Naive B cell (primary cell): ENCODE measurements around the gene ANO6. TPM values are rescaled to one million over a fixed set of nuclear protein-coding genes. Genes with fewer than 3 reads are reported as not detected.

ENCODE experiments used
- ATAC-seq, 2 donors: fragments of 150-1000 bp; cut with Tn5 transposase; 2 replicates each; pipeline ENCODE4 v1.10.0; 2021; ENCODE audit warnings: low read depth in 2 of 2, mild to moderate bottlenecking in 2 of 2, moderate library complexity in 2 of 2
- DNase-seq: peaks from one replicate; pipeline ENCODE4 v3.0.0; 2022
- H3K27ac Mint-ChIP-seq, 6 donors: one replicate each; pipeline ENCODE4 v1.8.0; 2020 to 2022; ENCODE audit warnings: mild to moderate bottlenecking in 6 of 6, mixed read lengths in 6 of 6, moderate library complexity in 5 of 6, inconsistent platforms in 2 of 6
- H3K27me3 Mint-ChIP-seq, 3 donors: one replicate each; pipeline ENCODE4 v1.8.0; 2021 to 2022; ENCODE audit warnings: mixed read lengths in 3 of 3, mild to moderate bottlenecking in 1 of 3
- H3K36me3 Mint-ChIP-seq, 2 donors: one replicate each; pipeline ENCODE4 v1.8.0; 2020 to 2022; ENCODE audit warnings: mixed read lengths in 2 of 2, inconsistent platforms in 1 of 2, mild to moderate bottlenecking in 1 of 2
- H3K4me1 Mint-ChIP-seq, 3 donors: one replicate each; pipeline ENCODE4 v1.8.0; 2020 to 2022; ENCODE audit warnings: mixed read lengths in 3 of 3, inconsistent platforms in 1 of 3, mild to moderate bottlenecking in 1 of 3, moderate library complexity in 1 of 3
- H3K4me3 Mint-ChIP-seq, 8 donors: one replicate each; pipeline ENCODE4 v1.8.0; 2020 to 2022; ENCODE audit warnings: mild to moderate bottlenecking in 8 of 8, mixed read lengths in 8 of 8, moderate library complexity in 8 of 8, inconsistent platforms in 2 of 8
- H3K9me3 Mint-ChIP-seq, 7 donors: one replicate each; pipeline ENCODE4 v1.8.0; 2020 to 2022; ENCODE audit warnings: mixed read lengths in 7 of 7, mild to moderate bottlenecking in 5 of 7, inconsistent platforms in 2 of 7, moderate library complexity in 1 of 7
- polyA plus RNA-seq, 6 donors: library from polyadenylated mRNA; unstranded; fragments of 300-500 nt; fragmentation: Illumina TruSeq; gene quantifications; one replicate each; pipeline ENCODE4 v1.2.3, GENCODE V29; 2021; ENCODE audit warnings: low read depth in 6 of 6

The ANO6 gene
- polyA plus RNA-seq, 6 donors from 2014 or later = 13.8 to 26.9 (median 19.3) TPM

DNA sequence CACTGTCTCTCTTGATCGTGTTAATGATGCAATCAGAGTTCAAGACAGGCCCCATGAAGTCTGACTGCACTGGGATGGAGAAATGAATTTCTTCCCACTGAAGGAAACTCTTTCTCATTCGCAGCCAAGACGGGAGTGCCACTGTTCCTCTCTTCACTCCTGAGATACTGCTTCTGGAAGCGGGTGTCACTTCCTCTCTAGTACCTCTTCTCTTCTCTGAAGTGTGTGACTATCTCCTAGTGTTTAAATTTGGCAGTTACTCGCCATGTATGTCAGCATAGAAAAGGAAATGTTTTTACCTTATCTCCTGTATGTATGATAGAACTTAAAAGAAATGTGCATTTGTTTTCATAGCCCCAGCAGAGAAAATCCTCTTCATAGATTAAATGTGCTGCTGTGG is 215.2 kb downstream of the ANO6 start:
- Mint-ChIP-seq H3K27me3 (no peaks in the 10 kb centered on the region), H3K4me3 (no peak overlapping the region), H3K36me3 (peaks cover 15 to 24% of the 10 kb centered on the region in 2 donors), H3K27ac (peak overlapping the region in 1 of 6 donors; percentile 86), H3K9me3 (peaks cover 0 to 8% (median 0%) of the 10 kb centered on the region in 7 donors), H3K4me1 (peaks cover 0 to 9% (median 7%) of the 10 kb centered on the region in 3 donors)
- DNase-seq = no peak
- ATAC-seq = no peak

DNA sequence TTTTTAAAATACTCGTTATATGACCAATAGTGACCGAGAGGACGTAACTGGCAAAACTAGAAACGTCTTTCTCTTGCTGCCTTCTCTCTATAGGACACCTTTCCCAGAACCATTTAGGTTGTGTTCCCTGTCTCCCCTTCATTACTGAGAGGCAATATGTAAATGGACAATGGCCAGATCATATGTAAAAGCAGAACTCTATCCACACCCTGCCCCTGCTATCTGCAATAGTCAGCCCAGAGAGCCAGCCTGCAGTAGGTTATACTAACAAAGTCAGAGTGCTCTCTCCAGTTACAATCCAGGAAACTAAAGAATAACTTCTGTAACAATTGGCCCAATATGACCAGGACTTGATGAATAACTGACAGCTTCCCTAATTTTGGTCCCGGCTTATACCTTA is 216.8 kb downstream of the ANO6 start:
- no peaks in the 10 kb centered on the region for H3K9me3 Mint-ChIP-seq
- peaks cover 0 to 9% of the 10 kb centered on the region in 2 donors for H3K36me3 Mint-ChIP-seq
- no peak overlapping the region for H3K27ac Mint-ChIP-seq
- H3K4me3 Mint-ChIP-seq = no peak overlapping the region
- DNase-seq (no peak), ATAC-seq (no peak)
- no peaks in the 10 kb centered on the region for H3K27me3 Mint-ChIP-seq
- peaks cover 0 to 12% (median 7%) of the 10 kb centered on the region in 3 donors for H3K4me1 Mint-ChIP-seq

DNA sequence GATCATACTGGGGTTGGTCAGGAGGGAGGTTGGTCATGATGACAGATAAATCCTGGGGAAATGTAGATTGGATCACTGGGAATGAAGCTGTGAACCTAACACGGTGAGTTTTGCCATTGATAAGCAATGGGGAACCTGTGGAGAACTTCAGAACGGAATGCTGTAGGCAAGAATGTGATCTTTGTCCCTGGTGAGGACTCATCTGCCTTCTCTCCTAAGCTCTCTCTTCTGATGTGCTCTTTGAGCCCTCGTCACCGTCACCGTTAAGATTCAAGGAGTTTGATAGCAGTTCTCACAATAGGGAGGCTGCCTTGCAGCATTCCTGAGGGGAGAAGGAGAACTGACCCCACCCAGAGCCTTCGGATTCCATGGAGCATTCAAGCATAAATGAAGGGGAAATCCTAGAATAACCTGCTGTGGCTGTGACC is 217.6 kb downstream of the ANO6 start:
- ATAC-seq = no peak
- H3K27ac Mint-ChIP-seq = no peak overlapping the region
- peaks cover 0 to 9% of the 10 kb centered on the region in 2 donors for H3K36me3 Mint-ChIP-seq
- H3K4me1 Mint-ChIP-seq = peaks cover 0 to 12% (median 7%) of the 10 kb centered on the region in 3 donors
- no peak overlapping the region for H3K4me3 Mint-ChIP-seq
- H3K27me3 Mint-ChIP-seq = no peaks in the 10 kb centered on the region
- DNase-seq = no peak
- no peaks in the 10 kb centered on the region for H3K9me3 Mint-ChIP-seq

DNA sequence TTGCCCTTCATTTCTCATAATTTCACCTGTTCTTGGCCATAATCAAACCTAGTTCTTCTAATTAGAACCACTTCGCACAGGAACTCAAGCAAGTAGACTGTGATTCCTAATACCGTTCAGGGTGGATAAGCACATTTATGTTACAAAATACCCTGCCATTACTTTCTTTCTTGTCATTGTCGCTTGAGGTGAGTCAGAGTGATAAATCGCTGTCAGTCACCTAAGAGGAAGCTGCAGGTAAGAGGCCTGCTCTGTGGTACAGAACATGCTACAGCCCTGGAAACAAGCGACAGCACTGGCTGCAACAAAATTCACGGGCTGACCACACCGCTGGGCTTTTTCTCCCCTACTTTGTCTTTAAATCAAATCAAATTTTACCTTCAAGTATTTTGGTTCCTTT is 218.2 kb downstream of the ANO6 start:
- H3K4me1 Mint-ChIP-seq = peaks cover 0 to 12% (median 7%) of the 10 kb centered on the region in 3 donors
- H3K27ac Mint-ChIP-seq = peak overlapping the region in 1 of 6 donors; percentile 20
- peaks cover 0 to 9% of the 10 kb centered on the region in 2 donors for H3K36me3 Mint-ChIP-seq
- no peak for ATAC-seq
- H3K4me3 Mint-ChIP-seq = no peak overlapping the region
- no peak for DNase-seq
- H3K9me3 Mint-ChIP-seq = no peaks in the 10 kb centered on the region
- no peaks in the 10 kb centered on the region for H3K27me3 Mint-ChIP-seq

DNA sequence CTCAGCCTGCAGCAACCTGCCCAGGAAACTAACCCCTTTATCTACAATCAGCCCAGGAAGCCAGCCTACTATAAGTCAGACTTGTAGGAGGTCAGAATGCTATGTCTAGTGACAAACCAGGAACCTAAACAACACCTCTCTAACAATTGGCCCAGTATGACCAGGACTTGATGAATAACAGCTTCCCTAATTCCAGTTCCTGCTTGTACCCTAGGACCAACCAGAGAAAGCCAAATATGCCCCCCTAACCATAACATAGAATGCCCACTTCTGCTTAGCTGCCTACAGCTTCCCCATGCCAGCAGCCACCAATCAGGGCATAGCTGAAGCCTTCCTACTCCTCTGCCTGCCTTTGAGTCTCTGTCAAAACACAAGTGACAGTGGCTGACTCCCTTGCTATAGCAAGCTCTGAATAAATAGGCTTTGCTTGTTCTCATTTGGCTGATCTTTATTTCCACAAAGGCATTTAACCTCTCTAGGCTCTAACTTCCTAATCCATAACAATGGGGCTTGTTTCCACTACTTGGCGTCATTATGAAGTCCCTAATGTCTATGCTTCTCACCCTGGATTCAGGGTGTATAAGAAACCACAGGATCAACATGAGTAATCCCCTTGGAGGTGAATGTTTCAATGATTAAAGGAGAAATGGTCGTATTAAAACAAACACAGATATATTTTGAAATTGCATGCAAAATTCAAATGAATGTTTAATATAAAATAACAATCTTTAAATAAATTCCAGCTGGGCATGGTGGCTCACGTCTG is 220.2 kb downstream of the ANO6 start:
- H3K27ac Mint-ChIP-seq = no peak overlapping the region
- H3K4me3 Mint-ChIP-seq = no peak overlapping the region
- H3K27me3 Mint-ChIP-seq = no peaks in the 10 kb centered on the region
- ATAC-seq = peak; percentile 58 to 72
- peaks cover 0 to 12% (median 3%) of the 10 kb centered on the region in 3 donors for H3K4me1 Mint-ChIP-seq
- H3K9me3 Mint-ChIP-seq = peaks cover 0 to 9% (median 2%) of the 10 kb centered on the region in 7 donors
- peaks cover 0 to 7% of the 10 kb centered on the region in 2 donors for H3K36me3 Mint-ChIP-seq
- DNase-seq = peak; percentile 11

DNA sequence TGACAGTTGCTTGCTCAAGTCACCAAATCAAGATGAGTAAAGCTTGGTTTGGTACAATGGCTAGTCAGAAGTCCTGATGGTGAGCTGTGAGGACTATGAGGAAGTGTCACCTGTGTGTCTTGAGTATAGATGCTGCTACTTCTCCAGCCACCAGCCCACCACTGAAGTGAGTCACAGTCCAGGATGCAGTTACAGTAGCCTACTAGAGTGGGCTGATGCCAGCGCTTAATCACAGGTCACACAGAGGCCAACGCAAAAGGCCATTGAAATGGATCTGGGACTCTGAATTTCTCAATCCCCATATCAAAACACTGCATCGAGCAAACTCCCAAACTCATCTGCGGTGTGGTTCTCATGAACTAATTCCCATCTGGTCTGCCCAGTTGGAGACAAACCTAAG is 223.1 kb downstream of the ANO6 start:
- Mint-ChIP-seq H3K36me3 (peaks cover 7 to 8% of the 10 kb centered on the region in 2 donors), H3K9me3 (peaks cover 4 to 37% (median 18%) of the 10 kb centered on the region in 7 donors), H3K4me1 (peaks cover 0 to 12% (median 3%) of the 10 kb centered on the region in 3 donors), H3K4me3 (no peak overlapping the region), H3K27ac (no peak overlapping the region), H3K27me3 (no peaks in the 10 kb centered on the region)
- ATAC-seq (no peak), DNase-seq (no peak)

DNA sequence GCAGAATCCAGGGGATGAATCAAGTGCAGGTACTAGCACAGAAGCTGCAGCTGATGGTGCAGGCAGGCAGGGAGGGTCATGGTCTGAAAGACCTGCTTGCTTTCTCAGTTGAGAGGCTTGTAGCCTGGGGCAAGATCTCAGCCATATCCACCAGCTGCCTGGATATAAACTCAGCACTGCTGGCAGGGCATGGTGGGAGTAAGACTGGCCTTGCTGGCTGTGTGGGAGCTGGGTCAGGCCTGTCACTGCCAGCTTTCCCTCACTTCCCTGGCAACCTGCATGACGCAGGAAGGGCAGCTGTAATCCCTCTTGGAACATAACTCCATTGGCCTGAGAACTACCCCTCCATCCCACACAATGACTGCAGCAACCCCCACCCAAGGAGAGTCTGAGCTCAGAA is 230.1 kb downstream of the ANO6 start:
- Mint-ChIP-seq H3K4me3 (no peak overlapping the region), H3K27ac (no peak overlapping the region), H3K9me3 (peaks cover 11 to 64% (median 48%) of the 10 kb centered on the region in 7 donors), H3K36me3 (peaks cover 12 to 18% of the 10 kb centered on the region in 2 donors), H3K4me1 (no peaks in the 10 kb centered on the region), H3K27me3 (peaks cover 0 to 16% (median 3%) of the 10 kb centered on the region in 3 donors)
- ATAC-seq (no peak), DNase-seq (no peak)

DNA sequence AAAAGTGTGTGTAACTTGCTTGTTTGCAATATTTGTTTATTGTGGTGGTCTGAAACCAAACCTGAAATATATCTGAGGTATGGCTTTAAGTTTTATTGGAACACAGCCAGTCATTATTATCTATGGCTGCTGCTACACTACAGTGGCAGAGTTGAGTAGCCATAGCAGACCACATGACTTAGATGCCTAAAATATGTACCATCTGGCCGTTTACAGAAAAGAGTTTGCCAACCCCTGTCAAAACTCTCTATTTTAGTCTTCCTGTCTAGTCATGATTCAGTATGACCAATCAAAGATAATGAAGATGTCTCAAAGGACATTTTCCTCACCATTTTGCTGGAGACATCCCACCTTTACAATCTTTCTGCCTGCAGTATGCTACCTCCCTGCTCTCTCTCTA is 242.3 kb downstream of the ANO6 start:
- Mint-ChIP-seq H3K9me3 (peaks cover 0 to 2% (median 0%) of the 10 kb centered on the region in 7 donors), H3K4me1 (no peaks in the 10 kb centered on the region), H3K36me3 (no peaks in the 10 kb centered on the region), H3K4me3 (no peak overlapping the region), H3K27me3 (peaks cover 7 to 23% (median 16%) of the 10 kb centered on the region in 3 donors), H3K27ac (no peak overlapping the region)
- ATAC-seq = no peak
- no peak for DNase-seq

DNA sequence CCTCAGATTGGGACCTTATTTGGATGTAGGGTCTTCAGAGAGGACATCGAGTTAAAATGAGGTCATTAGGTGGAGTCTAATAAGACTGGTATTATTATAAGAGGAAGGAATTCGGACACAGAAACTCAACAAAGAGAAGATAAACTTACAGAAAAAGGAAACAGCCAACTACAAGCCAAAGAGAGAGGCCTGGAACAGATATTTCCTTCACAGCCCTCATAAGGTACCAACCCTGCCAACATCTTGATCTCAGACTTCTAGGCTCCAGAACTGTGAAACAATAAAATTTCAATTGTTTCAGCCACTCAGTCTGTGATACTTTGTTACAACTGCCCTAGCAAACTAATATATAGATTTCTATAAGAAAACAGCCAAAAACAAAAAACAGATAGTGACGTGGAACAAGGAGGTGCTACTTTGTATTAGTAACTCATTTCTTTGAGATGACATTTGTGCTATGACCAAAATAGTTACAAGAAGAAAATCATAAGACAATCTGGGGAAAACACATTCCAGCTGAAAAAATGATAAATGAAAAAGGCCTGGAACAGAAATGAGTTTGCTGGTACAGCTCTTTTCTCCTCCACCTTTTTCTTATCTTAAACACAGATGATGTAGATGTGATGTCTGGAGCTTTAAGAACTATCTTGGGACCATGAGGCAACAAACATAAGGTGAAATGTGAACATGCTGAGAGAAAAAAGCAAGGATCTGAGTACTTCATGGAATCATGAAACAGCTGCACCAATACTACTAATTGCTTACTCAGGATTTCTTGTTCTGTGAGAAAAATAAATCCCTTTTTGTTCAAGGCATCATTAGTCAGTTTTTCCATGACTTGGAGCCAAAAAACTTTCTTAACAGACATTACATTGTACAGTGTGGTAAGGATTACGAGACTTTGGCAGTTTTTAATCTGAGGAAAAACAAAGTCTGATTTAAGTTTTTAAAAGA is 243.2 kb downstream of the ANO6 start:
- H3K27me3 Mint-ChIP-seq = peaks cover 12 to 23% (median 16%) of the 10 kb centered on the region in 3 donors
- H3K36me3 Mint-ChIP-seq = no peaks in the 10 kb centered on the region
- DNase-seq (no peak), ATAC-seq (no peak)
- H3K4me3 Mint-ChIP-seq = no peak overlapping the region
- peaks cover 0 to 2% (median 0%) of the 10 kb centered on the region in 7 donors for H3K9me3 Mint-ChIP-seq
- H3K4me1 Mint-ChIP-seq = no peaks in the 10 kb centered on the region
- H3K27ac Mint-ChIP-seq = no peak overlapping the region

DNA sequence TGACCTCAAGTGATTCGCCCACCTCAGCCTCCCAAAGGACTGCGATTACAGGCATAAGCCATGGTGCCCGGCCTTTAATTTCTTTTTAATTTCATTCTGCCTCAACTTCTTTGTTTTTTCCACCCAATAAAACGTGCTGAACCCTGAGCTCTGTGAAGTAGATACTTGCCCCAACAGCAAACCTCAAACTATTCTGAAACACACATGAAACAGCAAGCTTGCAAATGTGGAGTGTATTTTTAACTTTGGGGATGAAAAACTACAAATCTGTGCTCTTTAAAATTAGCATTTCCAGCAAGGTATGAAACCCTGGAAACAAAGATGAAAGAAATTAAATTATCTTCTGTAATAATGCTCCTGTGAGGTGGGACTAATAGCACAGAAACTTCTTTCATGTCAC is 246.6 kb downstream of the ANO6 start:
- Mint-ChIP-seq H3K4me1 (no peaks in the 10 kb centered on the region), H3K4me3 (no peak overlapping the region), H3K27me3 (peaks cover 12 to 23% (median 15%) of the 10 kb centered on the region in 3 donors), H3K36me3 (no peaks in the 10 kb centered on the region), H3K9me3 (peaks cover 0 to 2% (median 0%) of the 10 kb centered on the region in 7 donors), H3K27ac (no peak overlapping the region)
- DNase-seq (no peak), ATAC-seq (no peak)

DNA sequence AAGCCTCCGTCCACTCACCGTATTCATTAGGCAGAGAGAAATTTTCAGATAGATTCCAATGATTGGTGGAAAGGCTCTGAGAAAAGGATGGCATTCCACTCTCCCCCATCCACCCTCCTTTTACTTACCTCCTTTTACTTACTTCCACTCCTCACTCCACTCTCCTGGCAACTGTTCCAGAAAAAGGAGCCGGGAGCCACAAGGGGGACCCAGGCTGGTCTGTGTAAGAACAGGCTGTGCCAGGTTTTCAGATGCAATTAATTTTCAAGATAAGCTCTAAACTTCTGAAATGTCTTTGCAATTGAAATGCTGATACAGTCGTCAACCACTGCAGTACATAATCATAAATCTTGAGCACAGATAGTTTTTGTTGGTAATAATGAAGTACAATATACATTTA is 248.8 kb downstream of the ANO6 start:
- Mint-ChIP-seq H3K27ac (no peak overlapping the region), H3K4me1 (no peaks in the 10 kb centered on the region), H3K36me3 (peaks cover 0 to 4% of the 10 kb centered on the region in 2 donors), H3K27me3 (peaks cover 12 to 20% (median 16%) of the 10 kb centered on the region in 3 donors), H3K9me3 (peaks cover 0 to 2% (median 0%) of the 10 kb centered on the region in 7 donors), H3K4me3 (no peak overlapping the region)
- DNase-seq (no peak), ATAC-seq (no peak)

DNA sequence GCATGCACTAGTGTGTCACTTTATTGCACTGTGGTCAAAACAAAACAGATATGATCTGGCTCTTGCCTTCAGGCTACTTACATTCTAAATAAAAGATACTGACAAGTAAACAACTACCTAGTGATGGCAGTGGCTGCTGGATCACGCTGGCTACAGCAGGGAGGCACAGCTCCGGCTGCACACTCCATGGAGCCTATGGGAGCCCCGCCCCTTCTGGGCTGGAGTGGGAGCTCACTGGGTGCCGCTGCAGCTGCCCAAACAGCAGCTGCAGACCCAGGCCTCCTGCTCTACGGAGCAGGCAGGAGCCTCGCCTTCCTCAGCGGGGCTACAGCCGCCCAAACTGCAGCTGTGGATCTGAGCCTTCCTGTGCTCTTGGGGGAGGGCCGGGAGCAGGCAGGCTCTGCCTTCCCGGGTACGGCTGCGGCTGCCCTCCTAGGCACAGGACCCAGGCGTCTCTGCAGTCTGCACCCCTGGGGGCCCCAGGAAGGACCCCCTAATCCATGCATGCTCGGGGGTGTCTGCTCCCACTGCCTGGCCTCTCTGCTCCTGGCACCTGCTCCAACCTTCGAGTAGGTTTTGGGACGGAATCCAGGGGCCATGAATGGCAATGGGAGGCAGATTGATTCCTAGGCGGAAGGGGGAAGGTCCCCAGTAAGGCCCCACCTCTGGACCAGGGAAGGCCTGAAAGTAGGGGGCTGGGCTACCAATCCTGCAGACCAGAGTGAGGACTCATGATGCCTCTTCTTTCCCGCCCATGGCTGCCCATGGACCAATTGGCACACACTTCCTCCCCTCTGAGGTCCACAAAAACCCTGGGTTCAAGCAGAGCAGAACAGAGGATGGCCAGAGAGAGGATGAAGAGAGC is 253.1 kb downstream of the ANO6 start:
- no peak overlapping the region for H3K4me3 Mint-ChIP-seq

DNA sequence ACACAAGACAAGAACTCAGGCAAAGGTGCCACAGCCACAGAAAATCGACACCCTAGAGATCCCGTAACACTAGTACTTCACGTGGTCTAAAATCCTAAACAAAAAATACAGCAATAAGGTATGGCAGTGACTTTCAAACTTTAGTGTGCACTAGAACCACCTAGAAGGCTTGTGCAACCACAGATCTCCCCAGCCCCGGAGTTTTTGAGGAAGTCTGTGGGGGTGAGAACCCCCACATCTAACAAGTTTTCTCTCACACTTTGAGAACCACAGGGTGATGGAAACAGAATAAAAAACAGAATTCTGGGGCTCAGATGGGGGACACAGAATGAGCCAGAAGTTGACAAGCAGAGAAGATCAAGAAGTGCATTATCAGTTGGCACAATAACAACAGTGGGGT is 254.0 kb downstream of the ANO6 start:
- ATAC-seq = no peak

More for the DNA sequence above, 253.1 kb downstream of the ANO6 start:
- Mint-ChIP-seq H3K36me3 (peaks cover 0 to 4% of the 10 kb centered on the region in 2 donors), H3K9me3 (peaks cover 0 to 6% (median 0%) of the 10 kb centered on the region in 7 donors), H3K27me3 (peaks cover 0 to 6% (median 5%) of the 10 kb centered on the region in 3 donors), H3K27ac (no peak overlapping the region), H3K4me1 (no peaks in the 10 kb centered on the region)
- DNase-seq (no peak), ATAC-seq (no peak)

More for the DNA sequence above, 254.0 kb downstream of the ANO6 start:
- Mint-ChIP-seq H3K9me3 (peaks cover 0 to 6% (median 0%) of the 10 kb centered on the region in 7 donors), H3K27me3 (peaks cover 0 to 6% (median 5%) of the 10 kb centered on the region in 3 donors), H3K4me3 (no peak overlapping the region), H3K36me3 (peaks cover 0 to 4% of the 10 kb centered on the region in 2 donors), H3K4me1 (no peaks in the 10 kb centered on the region), H3K27ac (no peak overlapping the region)
- no peak for DNase-seq
